DOHH2 (cell line): ENCODE data around the gene GRIPAP1.

Experiments used
- H3F3A ChIP-seq: fragments of 200-600 bp; sonication (generic), shearing (Covaris generic); 2 replicates; pipeline ENCODE4 v1.6.0; 2016; ENCODE audit warnings: antibody characterized with exemption, mild to moderate bottlenecking; ENCODE audit not compliant: control insufficient read depth, insufficient read depth
- H3K27ac ChIP-seq: fragments of 200-600 bp; sonication (generic); 2 replicates; pipeline ENCODE4 v1.5.1; 2014; ENCODE audit warnings: low read depth, mild to moderate bottlenecking, low read length, moderate library complexity
- H3K27me3 ChIP-seq: fragments of 200-600 bp; sonication (generic); 2 replicates; pipeline ENCODE4 v1.6.1; 2014; ENCODE audit warnings: mild to moderate bottlenecking, low read length, mixed read lengths; ENCODE audit not compliant: control insufficient read depth
- H3K36me3 ChIP-seq: fragments of 200-600 bp; sonication (generic); 2 replicates; pipeline ENCODE4 v1.6.1; 2014; ENCODE audit warnings: mild to moderate bottlenecking, low read length, moderate library complexity, mixed read lengths; ENCODE audit not compliant: control insufficient read depth
- H3K4me1 ChIP-seq: fragments of 200-600 bp; sonication (generic); 2 replicates; pipeline ENCODE4 v1.6.1; 2014; ENCODE audit warnings: mild to moderate bottlenecking, low read length, mixed read lengths; ENCODE audit not compliant: control insufficient read depth
- H3K4me2 ChIP-seq: fragments of 200-600 bp; sonication (generic); 2 replicates; pipeline ENCODE4 v1.6.0; 2014; ENCODE audit warnings: mild to moderate bottlenecking, low read length, moderate library complexity
- H3K4me3 ChIP-seq: fragments of 200-600 bp; sonication (generic); 2 replicates; pipeline ENCODE4 v1.5.1; 2014; ENCODE audit warnings: mild to moderate bottlenecking, low read length, mixed read lengths
- H3K79me2 ChIP-seq: fragments of 200-600 bp; sonication (generic); 2 replicates; pipeline ENCODE4 v1.6.1; 2014; ENCODE audit warnings: mild to moderate bottlenecking, low read length, mixed read lengths; ENCODE audit not compliant: control insufficient read depth
- H3K9me2 ChIP-seq: fragments of 200-600 bp; sonication (generic); replicated peaks from 2 replicates; pipeline ENCODE4 v1.6.1; 2014; ENCODE audit warnings: mild to moderate bottlenecking, low read length, mixed read lengths; ENCODE audit not compliant: control insufficient read depth
- H3K9me3 ChIP-seq: fragments of 200-600 bp; sonication (generic); 2 replicates; pipeline ENCODE4 v1.6.1; 2014; ENCODE audit warnings: antibody characterized with exemption, low read length, mixed read lengths; ENCODE audit not compliant: control insufficient read depth, insufficient read depth
- H4K20me1 ChIP-seq: fragments of 200-600 bp; sonication (generic); 2 replicates; pipeline ENCODE4 v1.6.0; 2014; ENCODE audit warnings: low read depth, mild to moderate bottlenecking, antibody characterized with exemption, low read length, moderate library complexity; ENCODE audit not compliant: control insufficient read depth, insufficient read depth
- CTCF ChIP-seq: fragments of 200-600 bp; sonication (generic); IDR thresholded peaks from one replicate; pipeline ENCODE4 v1.5.1; 2014; ENCODE audit warnings: antibody characterized with exemption, mild to moderate bottlenecking, low read depth, low read length; ENCODE audit not compliant: poor library complexity, severe bottlenecking
- EZH2phosphoT487 ChIP-seq: fragments of 200-600 bp; sonication (generic); IDR thresholded peaks from 2 replicates; pipeline ENCODE4 v1.6.1; 2017; ENCODE audit warnings: borderline replicate concordance, mild to moderate bottlenecking, antibody characterized with exemption, low read length, moderate library complexity, mixed read lengths

GRIPAP1 gene

GRCh38 chrX:48972220-48973164 is 29.6 kb downstream of the GRIPAP1 start:
- H3K9me2 ChIP-seq: no peaks in the 10 kb centered on the region
- H3K36me3 ChIP-seq: peaks cover 9% of the 10 kb centered on the region; the same call in 1 of the 2 replicates
- no peaks in the 10 kb centered on the region for H3F3A ChIP-seq
- TF ChIP-seq EZH2phosphoT487: no peak
- peak; percentile 71 for TF ChIP-seq CTCF
- peaks cover 11% of the 10 kb centered on the region for H3K4me1 ChIP-seq
- no peaks in the 10 kb centered on the region for H3K27me3 ChIP-seq
- no peak overlapping the region for H3K27ac ChIP-seq
- peak overlapping the region; percentile 12; the same call in 1 of the 2 replicates for H3K4me2 ChIP-seq
- H3K9me3 ChIP-seq: no peaks in the 10 kb centered on the region
- H3K79me2 ChIP-seq: no peaks in the 10 kb centered on the region
- no peak overlapping the region for H3K4me3 ChIP-seq
- H4K20me1 ChIP-seq: no peaks in the 10 kb centered on the region

- Histone ChIP-seq H3K9me2 (no peaks in the 10 kb centered on the region), H4K20me1 (no peaks in the 10 kb centered on the region), H3K9me3 (no peaks in the 10 kb centered on the region), H3K36me3 (peaks cover 9% of the 10 kb centered on the region; the same call in 1 of the 2 replicates), H3K4me2 (peak within 1 kb of the TSS; percentile 12; the same call in 1 of the 2 replicates), H3F3A (no peaks in the 10 kb centered on the region), H3K27me3 (no peaks in the 10 kb centered on the region), H3K4me3 (no peak within 1 kb of the TSS), H3K27ac (no peak within 1 kb of the TSS), H3K4me1 (peaks cover 11% of the 10 kb centered on the region), H3K79me2 (no peaks in the 10 kb centered on the region)
- TF ChIP-seq EZH2phosphoT487: no peak
- TF ChIP-seq CTCF: no peak
Observed at GRCh38 chrX:48971249-48972219, 30.5 kb downstream of the GRIPAP1 start, which contains the start of gene KCND1. Gene KCND1, minus strand, starts transcription at chrX:48971844. Its CDS starts 1,573 bp downstream, at chrX:48970271.

- Histone ChIP-seq H3K9me3 (no peaks in the 10 kb centered on the region), H3K27me3 (no peaks in the 10 kb centered on the region), H3K4me2 (no peak overlapping the region), H3F3A (no peaks in the 10 kb centered on the region), H3K4me1 (peaks cover 11% of the 10 kb centered on the region), H3K9me2 (no peaks in the 10 kb centered on the region), H4K20me1 (no peaks in the 10 kb centered on the region), H3K79me2 (no peaks in the 10 kb centered on the region), H3K27ac (no peak overlapping the region), H3K4me3 (no peak overlapping the region), H3K36me3 (no peaks in the 10 kb centered on the region; the same call in 1 of the 2 replicates)
- TF ChIP-seq CTCF (no peak), EZH2phosphoT487 (no peak)
Observed at GRCh38 chrX:48969471-48969870, 32.6 kb downstream of the GRIPAP1 start.
